ENCODE results near the gene SLC25A18.

- no peak for TF ChIP-seq SP1 (IDR thresholded peaks at IDR 0.05)
- no peak for TF ChIP-seq PKNOX1 (IDR thresholded peaks at IDR 0.05)
- TF ChIP-seq FOXM1 (IDR thresholded peaks at IDR 0.05; ENCODE audit: borderline replicate concordance): no peak
- no peak for TF ChIP-seq ARNT (IDR thresholded peaks at IDR 0.05)
Measured at GRCh38 chr22:17548756-17549035, 14.6 kb upstream of the SLC25A18 start.
